IPS DF 19.7 (cell line): ENCODE results near the gene BUB1B.

Source experiments
- DNase-seq: peaks from one replicate; pipeline ENCODE4 v3.0.0-alpha.2; 2013; ENCODE audit warnings: low read depth, low spot score

Gene BUB1B

DNA sequence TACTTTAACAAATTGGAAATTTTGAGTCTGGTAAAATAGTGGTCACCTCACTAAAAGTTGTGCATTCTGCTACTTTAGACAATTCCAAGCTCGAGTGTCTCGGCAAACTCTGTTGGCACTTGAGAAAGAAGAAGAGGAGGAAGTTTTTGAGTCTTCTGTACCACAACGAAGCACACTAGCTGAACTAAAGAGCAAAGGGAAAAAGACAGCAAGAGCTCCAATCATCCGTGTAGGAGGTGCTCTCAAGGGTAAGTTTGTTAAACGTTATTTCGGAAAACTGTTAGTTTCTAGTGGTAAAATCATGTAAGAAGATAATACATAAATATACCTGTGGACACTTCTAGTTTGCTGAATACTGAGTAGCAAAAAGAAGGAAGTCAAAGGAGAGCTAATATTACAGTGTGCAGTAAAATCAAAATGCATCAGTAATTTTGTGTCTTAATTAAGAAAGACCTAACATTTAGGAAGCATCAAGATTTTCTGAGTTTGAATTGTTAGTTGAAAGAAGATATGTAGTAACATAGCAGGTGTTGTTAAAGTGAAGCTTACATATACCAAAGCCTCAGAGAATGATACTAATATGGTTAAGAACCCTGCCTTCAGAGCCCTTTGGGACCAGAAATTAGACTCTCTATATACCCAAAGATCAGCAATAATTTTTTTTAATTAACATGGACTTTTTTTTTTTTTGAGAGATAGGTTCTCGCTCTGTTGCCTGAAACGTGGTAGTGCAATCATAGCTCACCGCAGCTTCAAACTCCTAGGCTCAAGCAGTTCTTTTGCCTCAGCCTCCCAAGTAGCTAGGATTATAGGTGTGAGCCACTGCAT is 23.0 kb downstream of the BUB1B start:
- no peak for DNase-seq

DNA sequence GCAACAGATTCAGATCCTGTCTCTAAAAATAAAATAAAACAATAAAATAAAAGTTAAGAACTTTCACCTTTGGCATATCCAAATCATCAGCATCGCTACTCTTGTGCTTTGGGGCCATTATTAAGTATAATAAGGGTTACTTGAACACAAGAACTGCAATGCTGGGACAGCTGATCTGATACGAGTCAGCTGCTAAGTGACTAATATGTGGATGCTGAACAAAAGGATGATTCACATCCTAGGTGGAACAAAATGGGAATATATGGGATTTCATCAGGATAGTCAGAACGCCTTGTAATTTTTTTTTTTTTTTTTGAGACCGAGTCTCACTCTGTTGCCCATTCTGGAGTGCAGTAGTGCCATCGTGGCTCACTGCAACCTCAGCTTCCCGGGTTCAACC is 29.7 kb downstream of the BUB1B start:
- no peak for DNase-seq

DNA sequence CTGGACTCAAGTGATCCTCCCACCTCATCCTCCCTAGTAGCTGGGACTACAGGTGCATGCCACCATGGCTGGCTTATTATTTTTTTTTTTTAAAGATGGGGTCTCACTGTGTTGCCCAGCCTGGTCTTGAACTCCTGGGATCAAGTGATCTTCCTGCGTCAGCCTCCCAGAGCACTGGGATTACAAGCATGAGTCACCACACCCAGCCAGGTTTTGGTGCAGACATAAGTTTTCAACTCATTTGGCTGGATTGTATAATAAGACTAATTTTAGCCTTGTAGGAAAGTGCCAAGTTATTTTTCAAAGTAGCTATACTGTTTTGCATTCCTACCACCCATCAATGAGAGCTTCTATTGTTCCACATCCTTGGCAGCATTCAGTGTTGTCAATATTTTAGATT is 32.1 kb downstream of the BUB1B start:
- no peak for DNase-seq

DNA sequence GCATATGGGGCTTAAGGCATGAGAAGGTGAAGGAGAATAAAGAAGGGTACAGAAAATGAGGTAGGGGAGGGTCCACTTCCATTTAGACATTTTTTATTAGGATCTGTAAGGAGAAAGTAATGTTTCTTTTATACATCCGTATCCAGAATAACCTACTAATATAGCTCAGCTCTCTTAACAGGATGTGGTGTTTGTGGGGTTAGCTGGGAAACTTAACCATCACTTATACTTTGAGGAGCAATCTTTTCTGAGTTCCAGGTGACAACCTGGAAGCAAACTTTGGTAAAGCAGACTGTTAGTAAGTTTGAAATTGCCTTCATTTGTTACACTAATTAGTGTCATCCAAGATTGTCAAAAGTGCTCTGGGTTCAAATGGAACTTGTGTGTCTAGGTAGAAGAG is 36.6 kb downstream of the BUB1B start:
- no peak for DNase-seq

DNA sequence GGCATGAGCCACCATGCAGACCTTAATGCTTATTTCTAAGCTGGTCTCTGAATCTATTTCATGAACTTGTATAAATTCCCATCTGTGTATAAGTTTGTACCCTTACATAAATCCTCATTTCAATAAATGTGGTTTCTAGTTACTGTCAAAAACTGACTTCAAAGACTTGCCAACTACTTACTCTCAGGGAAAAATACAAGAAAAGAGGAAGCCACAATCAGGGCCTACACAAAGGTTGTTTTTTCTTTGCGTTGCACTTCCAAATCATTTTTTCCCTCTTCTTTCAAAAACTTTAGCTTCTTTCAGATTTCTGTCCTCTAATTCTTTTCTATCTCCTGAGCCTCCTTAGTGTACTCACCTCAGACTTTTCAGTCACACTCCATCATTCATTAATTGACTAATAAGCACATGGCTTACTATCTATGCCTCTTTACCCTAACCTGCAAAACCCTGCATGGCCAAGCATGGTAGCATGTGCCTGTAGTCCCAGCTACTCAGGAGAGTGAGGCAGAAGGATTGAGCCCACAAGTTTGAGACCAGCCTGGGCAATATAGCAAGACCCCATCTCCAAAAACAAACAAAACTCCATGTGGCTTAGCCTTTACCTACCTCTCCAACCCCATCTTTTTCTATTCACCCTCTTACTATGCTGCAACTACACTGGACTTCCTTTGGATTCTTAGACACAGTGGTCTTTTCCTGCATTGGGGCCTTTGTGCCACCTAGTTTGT is 37.7 kb downstream of the BUB1B start:
- no peak for DNase-seq

DNA sequence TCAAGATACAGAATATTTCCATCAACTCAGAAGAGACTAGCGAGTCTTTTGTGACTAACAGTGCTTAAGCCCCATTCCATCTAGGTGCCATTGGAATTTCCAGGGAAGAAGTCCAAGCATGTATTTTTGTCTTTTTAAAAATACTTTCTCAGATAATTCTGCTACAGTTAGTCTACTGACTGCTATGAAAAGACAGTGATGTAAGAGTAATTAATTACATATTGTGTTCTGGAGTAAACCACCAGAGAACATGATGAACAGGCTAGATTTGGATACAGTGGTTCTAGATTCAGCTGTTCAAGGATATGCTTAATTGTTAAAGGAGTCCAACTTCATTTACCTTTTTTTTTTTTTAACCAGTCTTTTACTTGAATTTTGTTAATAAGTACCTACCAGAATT is 43.2 kb downstream of the BUB1B start:
- no peak for DNase-seq

GRCh38 chr15:40217166-40217824 is 56.4 kb downstream of the BUB1B start:
- DNase-seq: peak; percentile 45

- no peak for DNase-seq
These were observed 58.9 kb downstream of the BUB1B start for GRCh38 chr15:40219801-40220200.

- DNase-seq: no peak
These were observed 61.3 kb downstream of the BUB1B start for GRCh38 chr15:40222131-40222530.

- no peak for DNase-seq
These were observed 65.9 kb downstream of the BUB1B start for GRCh38 chr15:40226736-40227135.

- no peak for DNase-seq
These were observed 68.4 kb downstream of the BUB1B start for GRCh38 chr15:40229316-40229715.

DNA sequence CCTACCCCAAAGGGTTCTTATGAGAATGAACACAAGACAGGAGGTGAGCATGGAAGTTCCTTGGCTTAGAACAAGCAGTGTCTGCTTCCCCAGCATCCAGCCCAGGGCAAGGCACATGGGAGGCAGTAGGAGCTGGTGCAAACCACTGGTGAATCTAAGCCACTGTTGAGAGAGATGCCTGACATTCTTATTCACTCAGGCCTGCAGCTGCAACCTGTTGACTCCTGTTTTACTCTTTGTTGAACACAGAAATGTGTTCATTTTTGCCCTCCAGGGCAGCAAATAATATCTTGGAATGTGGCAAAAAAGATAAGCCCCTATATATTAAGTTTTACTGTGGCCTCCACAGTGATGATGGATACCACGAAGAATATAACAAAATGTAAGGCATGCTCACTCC is 69.1 kb downstream of the BUB1B start:
- DNase-seq: no peak

DNA sequence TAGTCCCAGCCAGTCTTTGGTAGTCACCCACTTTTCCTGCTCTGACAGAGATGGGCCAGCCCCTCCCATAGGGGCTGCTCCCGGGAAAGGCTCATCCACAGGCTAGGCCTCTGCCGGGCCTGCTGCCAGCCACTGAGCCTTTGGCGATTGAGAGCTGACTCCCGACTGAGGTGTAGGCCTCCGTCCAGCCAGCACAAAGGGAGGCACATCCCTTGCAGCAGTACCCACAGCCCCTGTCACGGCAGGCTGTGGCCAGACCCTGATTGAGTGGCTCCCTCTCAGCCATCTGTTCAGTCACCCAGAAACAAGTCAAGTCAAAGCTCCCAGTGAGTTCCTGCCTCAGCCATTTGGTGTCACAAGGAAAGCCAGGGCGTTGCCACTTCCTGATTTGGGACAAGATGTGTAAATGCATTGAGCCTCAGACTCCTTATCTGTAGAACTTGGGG is 71.8 kb downstream of the BUB1B start:
- no peak for DNase-seq

DNA sequence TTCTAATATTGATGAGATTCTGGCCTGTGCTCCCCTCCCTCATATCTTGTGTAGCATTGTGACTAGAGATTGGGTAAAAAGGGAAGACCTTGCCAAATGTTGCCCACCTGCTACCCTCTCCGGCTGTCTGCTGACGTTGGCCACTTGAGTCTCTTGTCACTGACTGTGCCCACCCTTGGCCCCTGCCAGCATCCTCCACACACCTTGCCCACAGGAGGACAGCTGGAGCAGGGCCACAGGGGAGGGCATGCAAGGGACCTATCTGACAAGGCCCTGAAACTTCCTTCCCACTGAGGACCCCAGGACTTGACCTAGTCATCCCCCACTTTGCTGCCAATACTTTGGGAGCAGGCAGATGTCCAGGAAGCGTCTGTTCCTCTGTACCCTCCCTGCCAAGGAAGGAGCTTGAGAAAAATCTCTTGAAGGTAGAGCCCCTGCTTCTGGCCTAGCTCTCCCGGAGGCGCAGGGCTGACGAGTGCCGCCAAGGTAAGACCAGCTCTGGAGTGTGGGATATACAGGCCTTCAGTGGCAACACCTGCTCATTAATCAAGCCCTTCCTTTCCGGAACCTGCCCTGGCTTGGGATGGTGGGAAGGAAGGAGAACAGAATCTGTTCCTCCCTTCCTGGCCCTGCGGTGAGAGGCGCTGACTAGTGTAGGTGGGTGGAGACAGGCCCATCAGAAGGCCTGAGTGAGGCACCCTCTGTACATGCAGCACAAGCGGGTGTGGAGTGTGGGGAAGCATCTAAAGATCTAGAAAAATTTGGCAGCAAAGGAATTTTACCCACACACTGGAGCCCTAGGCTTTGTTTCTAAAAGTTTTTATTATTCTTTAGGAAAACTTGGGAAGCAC is 73.1 kb downstream of the BUB1B start:
- no peak for DNase-seq

DNA sequence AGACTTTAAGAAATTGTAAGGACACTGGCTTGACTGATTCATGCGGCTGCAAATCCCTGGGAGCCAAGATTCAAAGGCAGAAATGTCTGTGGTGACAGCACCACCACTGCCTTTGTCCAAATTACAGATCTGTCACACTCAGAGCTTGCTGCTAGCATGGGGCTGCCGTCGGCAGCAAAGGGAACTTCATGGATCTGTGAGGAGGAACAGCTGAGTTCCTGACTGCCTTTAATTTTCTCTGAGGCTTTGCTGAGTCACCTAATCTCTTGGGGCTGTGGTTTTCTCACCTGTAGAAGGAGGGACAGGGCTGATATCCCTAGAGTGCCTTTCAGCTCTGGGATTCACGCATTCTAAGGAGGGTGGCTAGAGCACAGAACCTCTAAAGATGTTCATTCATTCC is 73.9 kb downstream of the BUB1B start:
- no peak for DNase-seq

DNA sequence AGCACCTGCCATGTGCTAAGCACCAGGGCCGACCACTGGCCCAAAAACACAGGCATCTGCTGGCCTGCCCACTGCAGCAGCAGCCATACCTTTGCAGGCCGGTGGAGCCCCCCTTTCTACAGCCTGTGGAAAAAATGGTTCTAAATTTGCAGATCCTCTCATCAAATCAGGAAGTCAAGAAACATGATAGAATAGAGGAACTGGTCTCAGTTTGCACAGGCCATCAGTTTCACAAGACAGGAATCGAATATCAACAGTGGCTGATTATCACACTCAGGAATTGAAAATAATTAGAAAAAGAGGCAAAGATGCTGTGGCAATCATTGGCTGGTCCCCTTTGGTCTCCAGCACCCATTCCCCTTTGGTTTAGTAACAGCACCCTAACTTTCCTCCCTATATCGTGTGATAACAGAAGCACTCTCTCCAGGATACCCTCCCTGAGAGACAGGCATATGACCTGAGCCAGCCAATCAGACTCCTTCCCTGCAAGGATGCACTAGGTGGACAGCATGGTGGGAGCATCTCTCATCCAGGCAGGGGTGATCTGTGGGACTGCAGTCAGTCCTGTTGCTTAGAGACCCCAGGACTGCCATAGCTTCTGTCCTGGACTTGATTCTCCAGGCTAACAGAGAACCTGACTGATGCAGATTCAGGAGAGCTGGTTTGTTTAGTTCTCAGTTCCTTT is 74.5 kb downstream of the BUB1B start:
- no peak for DNase-seq

GRCh38 chr15:40238532-40239403 is 77.9 kb downstream of the BUB1B start, which contains the start of gene PAK6:
PAK6 (plus strand) TSS chr15:40239063; CDS start chr15:40264786, 25,723 bp downstream.
- DNase-seq: no peak

GRCh38 chr15:40239404-40239692 is 78.5 kb downstream of the BUB1B start:
- no peak for DNase-seq

DNA sequence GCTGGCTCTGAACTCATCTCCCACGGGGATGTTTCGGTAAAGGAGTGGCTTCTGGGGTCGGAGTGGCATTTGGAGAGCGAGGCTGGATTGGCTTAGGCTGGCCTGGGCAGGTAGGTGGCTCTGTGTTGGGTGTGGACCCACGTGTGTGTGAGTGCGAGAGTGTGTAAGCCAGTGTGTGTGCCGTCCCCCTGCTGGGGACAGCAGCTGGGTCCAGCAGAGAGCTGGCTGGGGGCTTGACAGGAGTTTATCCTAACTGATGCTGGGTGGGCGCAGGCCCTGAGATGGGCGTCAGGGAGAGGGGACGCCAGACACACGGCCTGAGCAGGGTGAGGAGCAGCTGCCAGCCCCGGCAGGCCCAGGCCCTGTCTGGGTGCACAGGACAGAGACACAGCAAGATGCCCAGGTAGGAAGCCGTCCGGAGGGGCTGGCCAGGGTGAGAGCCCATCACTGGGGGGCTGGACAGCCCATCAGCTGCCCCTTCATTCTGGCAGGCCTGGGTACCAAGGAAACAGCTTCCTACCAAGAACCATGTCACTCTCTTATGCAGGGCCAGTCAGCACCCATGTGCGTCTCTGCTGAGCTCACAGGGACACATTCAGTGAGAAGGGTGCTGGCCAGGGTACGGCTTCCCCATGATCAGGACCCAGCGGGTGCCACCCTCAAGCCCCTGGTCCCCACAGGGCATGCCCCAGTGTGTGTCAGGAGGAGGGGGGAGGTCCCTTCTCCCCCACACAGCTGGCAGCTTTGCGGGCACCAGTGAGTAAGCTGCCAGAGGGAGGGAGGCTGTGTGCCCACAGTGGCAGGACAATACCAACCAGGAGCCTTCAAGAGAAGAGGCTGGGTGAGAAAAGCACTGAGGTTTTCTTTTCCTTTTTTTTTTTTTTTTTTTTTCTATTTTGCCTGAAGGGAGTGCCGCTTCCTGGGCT is 79.1 kb downstream of the BUB1B start:
- DNase-seq: no peak
